C4-2B (cell line): ENCODE results near the gene ANKH.

Experiments
- H3K27ac ChIP-seq: fragments of 450-650 bp; 2 replicates; pipeline ENCODE4 v1.5.1; 2017
- CTCF ChIP-seq: fragments of 450-650 bp; conservative IDR thresholded peaks from 2 replicates; pipeline ENCODE4 v1.5.1; 2017; ENCODE audit warnings: mild to moderate bottlenecking
- ZFX ChIP-seq: fragments of 450-650 bp; IDR thresholded peaks from 2 replicates; pipeline ENCODE4 v1.6.1; 2017

Gene ANKH

GRCh38 chr5:14699807-14700400 is 171.7 kb downstream of the ANKH start:
- no peak overlapping the region for H3K27ac ChIP-seq
- TF ChIP-seq ZFX (no peak), CTCF (no peak)

DNA sequence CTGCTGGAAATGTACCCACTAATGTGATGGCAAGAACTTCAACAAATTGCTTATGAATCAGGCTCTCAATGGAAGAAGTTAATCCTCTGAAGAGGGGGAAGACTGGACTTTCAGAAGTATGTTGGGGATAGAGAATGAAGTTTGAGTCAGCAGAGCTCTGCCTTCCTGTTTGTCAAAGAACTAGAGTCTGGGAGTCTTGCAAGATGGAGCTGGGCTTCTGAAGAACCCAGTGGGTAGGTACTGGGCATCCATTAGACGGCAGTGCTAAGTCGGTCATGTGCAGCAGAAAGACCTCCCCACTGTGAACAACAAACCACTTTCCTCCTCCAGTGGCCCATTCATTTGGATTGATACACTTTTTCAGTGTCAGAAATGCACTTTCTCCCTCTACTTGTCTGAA is 172.4 kb downstream of the ANKH start:
- H3K27ac ChIP-seq: no peak overlapping the region
- no peak for TF ChIP-seq ZFX
- TF ChIP-seq CTCF: no peak

DNA sequence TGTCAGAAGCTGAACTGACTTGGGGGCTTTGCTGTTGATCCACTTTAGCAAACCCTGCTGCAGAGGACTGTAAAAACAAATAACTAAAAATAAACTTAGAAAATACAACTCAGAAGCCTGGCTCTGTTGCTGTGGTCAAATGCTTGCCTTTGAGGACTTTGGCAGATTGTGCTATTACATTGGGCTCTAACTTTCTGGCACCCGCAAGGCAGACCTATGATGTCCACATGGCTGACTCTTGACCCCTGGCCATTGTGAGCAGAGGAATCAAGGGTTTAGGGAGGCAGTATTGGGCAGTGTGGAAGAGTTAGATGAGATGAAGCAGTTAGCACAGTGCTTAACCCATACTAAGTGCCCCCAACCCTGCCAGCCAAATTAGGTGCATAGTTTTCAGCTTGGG is 173.1 kb downstream of the ANKH start:
- no peak overlapping the region for H3K27ac ChIP-seq

GRCh38 chr5:14696851-14697250 is 174.7 kb downstream of the ANKH start:
- TF ChIP-seq ZFX: no peak
- no peak for TF ChIP-seq CTCF

More for the DNA sequence above, 173.1 kb downstream of the ANKH start:
- no peak for TF ChIP-seq ZFX
- no peak for TF ChIP-seq CTCF

DNA sequence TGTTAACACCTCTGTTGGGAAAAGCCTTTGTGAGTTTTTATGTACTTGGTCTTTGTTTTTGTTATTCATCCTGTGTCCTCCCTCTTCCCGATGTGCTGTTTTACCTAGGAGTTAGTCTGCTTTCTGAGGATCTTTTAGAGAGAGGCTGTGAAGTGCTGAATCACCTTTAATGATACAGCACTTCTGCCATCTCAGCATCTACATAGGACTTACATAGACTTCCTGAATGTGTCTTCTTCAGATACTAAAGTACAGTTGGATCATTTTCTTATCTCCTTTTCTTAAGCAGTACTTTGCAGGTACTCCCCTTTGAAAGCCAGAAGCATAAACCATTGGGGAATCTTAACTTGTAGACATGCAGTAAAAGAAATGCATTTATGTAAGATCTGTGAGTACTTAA is 175.5 kb downstream of the ANKH start:
- H3K27ac ChIP-seq: no peak overlapping the region
- TF ChIP-seq ZFX (no peak), CTCF (no peak)

More at GRCh38 chr5:14696851-14697250, 174.7 kb downstream of the ANKH start:
- no peak overlapping the region for H3K27ac ChIP-seq

DNA sequence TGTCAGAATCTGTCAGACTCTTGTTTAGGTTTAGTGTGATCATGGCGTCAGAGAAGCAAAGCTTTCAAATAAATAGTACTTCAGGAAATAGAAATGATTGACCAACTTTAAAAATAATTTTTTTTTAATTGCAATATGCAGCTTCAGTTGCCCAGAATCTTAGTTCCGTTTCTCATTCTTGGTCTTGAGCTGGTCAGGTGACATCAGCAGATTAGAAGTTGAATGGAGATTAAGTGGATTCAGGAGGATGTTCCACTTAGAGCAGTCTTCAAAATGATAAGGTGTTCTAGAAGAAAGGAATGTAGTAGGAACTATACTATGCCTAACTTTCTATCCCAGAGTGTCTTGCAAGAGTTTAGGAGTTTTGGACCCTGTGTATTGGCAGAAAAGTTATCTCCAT is 176.4 kb downstream of the ANKH start:
- TF ChIP-seq ZFX (no peak), CTCF (no peak)
- H3K27ac ChIP-seq: no peak overlapping the region

DNA sequence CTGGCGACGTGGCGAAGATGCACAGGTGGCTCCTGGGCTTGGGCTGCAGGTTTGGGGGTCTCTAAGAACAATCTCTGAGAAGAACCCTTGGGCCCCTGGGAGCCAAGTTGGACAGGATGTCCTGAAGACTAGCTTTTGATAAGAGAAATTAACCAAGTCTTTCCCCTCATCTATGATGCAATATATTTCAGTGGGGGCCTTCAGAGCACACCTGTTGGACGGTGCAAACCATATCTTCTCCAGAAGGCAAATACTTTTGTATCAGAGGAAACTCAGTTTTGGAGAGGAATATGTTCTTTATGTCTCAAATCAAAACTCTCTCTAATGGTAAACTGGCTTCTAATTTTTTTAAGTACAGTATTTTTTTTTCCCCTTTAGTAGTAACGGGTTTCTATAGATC is 178.5 kb downstream of the ANKH start:
- no peak for TF ChIP-seq ZFX
- no peak for TF ChIP-seq CTCF
- H3K27ac ChIP-seq: no peak overlapping the region
